ENCODE results near the gene HTR7. TPM values are rescaled to one million over a fixed set of nuclear protein-coding genes. Genes with fewer than 3 reads are reported as not detected.

HTR7 gene
- total RNA-seq, 1 donor from 2014 or later, result 0.64 TPM

GRCh38 chr10:90865401-90865800 lies 7.6 kb upstream of the HTR7 start:
- Histone ChIP-seq H3K9me3 (no peaks in the 10 kb centered on the region), H3K27me3 (peaks cover 17% of the 10 kb centered on the region), H3K4me3 (no peak overlapping the region), H3K4me1 (no peaks in the 10 kb centered on the region), H3K36me3 (no peaks in the 10 kb centered on the region), H3K27ac (no peak overlapping the region)
- TF ChIP-seq CTCF (IDR thresholded peaks at IDR 0.05), result peak; percentile 21
- intact Hi-C loops (cut with DNase I), result loop anchor here (10.0 kb wide), 1 partner anchor 111 kb away; no protein-coding TSS in a partner anchor
- ATAC-seq (no peak), DNase-seq (no peak)

GRCh38 chr10:90862908-90863514 lies 5.2 kb upstream of the HTR7 start:
- no peak for ATAC-seq
- Histone ChIP-seq H3K36me3 (no peaks in the 10 kb centered on the region), H3K27me3 (peaks cover 17% of the 10 kb centered on the region), H3K27ac (no peak overlapping the region), H3K4me1 (peaks cover 5% of the 10 kb centered on the region), H3K9me3 (no peaks in the 10 kb centered on the region), H3K4me3 (no peak overlapping the region)
- TF ChIP-seq CTCF (IDR thresholded peaks at IDR 0.05), result peak; percentile 63
- no peak for DNase-seq
- intact Hi-C loops (cut with DNase I), result loop anchor here (10.0 kb wide), 1 partner anchor 108 kb away; no protein-coding TSS in a partner anchor

- no peak for ATAC-seq
- no peak for TF ChIP-seq CTCF (IDR thresholded peaks at IDR 0.05)
Observed at GRCh38 chr10:90860790-90861189, 3.0 kb upstream of the HTR7 start.

GRCh38 chr10:90859321-90859751 lies 1.5 kb upstream of the HTR7 start:
- DNase-seq (no peak), ATAC-seq (no peak)
- intact Hi-C loops (cut with DNase I), result no loop called here

More at GRCh38 chr10:90860790-90861189, 3.0 kb upstream of the HTR7 start:
- Histone ChIP-seq H3K27me3 (peaks cover 34% of the 10 kb centered on the region), H3K9me3 (no peaks in the 10 kb centered on the region), H3K36me3 (no peaks in the 10 kb centered on the region), H3K4me1 (peaks cover 10% of the 10 kb centered on the region), H3K4me3 (no peak overlapping the region), H3K27ac (no peak overlapping the region)
- intact Hi-C loops (cut with DNase I), result loop anchor here (10.0 kb wide), 1 partner anchor 106 kb away; no protein-coding TSS in a partner anchor
- no peak for DNase-seq

GRCh38 chr10:90858461-90858968 lies 676 bp upstream of the HTR7 start:
- intact Hi-C loops (cut with DNase I), result no loop called here
- DNase-seq, result no peak
- Histone ChIP-seq H3K27me3 (peaks cover 44% of the 10 kb centered on the region), H3K4me1 (peaks cover 10% of the 10 kb centered on the region), H3K9me3 (no peaks in the 10 kb centered on the region), H3K27ac (peak overlapping the region; percentile 42), H3K4me3 (peak overlapping the region; percentile 65), H3K36me3 (no peaks in the 10 kb centered on the region)
- no peak for ATAC-seq
- no peak for TF ChIP-seq CTCF (IDR thresholded peaks at IDR 0.05)

More at GRCh38 chr10:90859321-90859751, 1.5 kb upstream of the HTR7 start:
- TF ChIP-seq CTCF (IDR thresholded peaks at IDR 0.05), result no peak
- no peak overlapping the region for H3K4me3 ChIP-seq
- peaks cover 10% of the 10 kb centered on the region for H3K4me1 ChIP-seq
- H3K27me3 ChIP-seq, result peaks cover 44% of the 10 kb centered on the region
- H3K9me3 ChIP-seq, result no peaks in the 10 kb centered on the region
- H3K27ac ChIP-seq, result no peak overlapping the region
- no peaks in the 10 kb centered on the region for H3K36me3 ChIP-seq

Data from upper lobe of right lung (tissue), 1 donor.